ENCODE data around the gene NLRP13. TPM values are rescaled to one million over a fixed set of nuclear protein-coding genes. Genes with fewer than 3 reads are reported as not detected.
A peak's percentile ranks its signal among the peaks of the same experiment; 100 is the strongest.

NLRP13 gene
- not detected for total RNA-seq (2021; ENCODE audit: unreplicated experiment)
- not detected for polyA plus RNA-seq (2012; ENCODE audit: insufficient read length)
- Bru-seq, nascent RNA: not detected
- BruChase-seq, experiment 1, labeled RNA remaining after a 2-hour chase: not detected
- BruChase-seq, experiment 2, labeled RNA remaining after a 6-hour chase: percentile 3 among the genes with signal in this experiment
- long read RNA-seq: 0 reads

GRCh38 chr19:55931936-55932386 is at the start of gene NLRP13:
TSS of gene NLRP13 (minus strand) at chr19:55932336. CDS start at chr19:55932311, 25 bp downstream.
- Histone ChIP-seq H3K4me3 (ENCODE audit: low read depth in 2 of 2, low read length in 2 of 2) (no peak within 1 kb of the TSS), H3K4me1 (ENCODE audit: control insufficient read depth, insufficient read depth, low read length) (no peaks in the 10 kb centered on the region), H3K36me3 (ENCODE audit: control insufficient read depth, insufficient read depth, low read length) (no peaks in the 10 kb centered on the region), H3K27ac (ENCODE audit: low read length) (no peak within 1 kb of the TSS), H3K9me3 (ENCODE audit: control insufficient read depth, insufficient read depth, low read depth, low read length) (no peaks in the 10 kb centered on the region), H3K27me3 (ENCODE audit: control insufficient read depth, insufficient read depth, low read length) (peaks cover 8% of the 10 kb centered on the region)
- no peak for ATAC-seq
- no TSS peak for BruUV-seq (replicated peaks)
- ChIA-PET CTCF (no interaction called here), POLR2A (no interaction called here)
- intact Hi-C loops (cut with micrococcal nuclease; ENCODE audit: unreplicated experiment) (no loop called here), in situ Hi-C loops (cut with HindIII; ENCODE audit: low pct_unique_long_range_greater_than_20kb, low sequenced_read_pairs) (loop anchor here (5.0 kb wide), 1 partner anchor 40 kb away; no protein-coding TSS in a partner anchor)
- TF ChIP-seq SIN3A (IDR thresholded peaks at IDR 0.05; ENCODE audit: borderline replicate concordance, insufficient read depth, low read depth, low read length) (no peak), TCF7L2 (IDR thresholded peaks at IDR 0.05; ENCODE audit: low read depth, low read length) (no peak), REST (IDR thresholded peaks at IDR 0.05; ENCODE audit: insufficient read depth in 1 of 2, low read depth in 2 of 2, low read length in 1 of 2) (no peak), POLR2AphosphoS5 (IDR thresholded peaks at IDR 0.05; ENCODE audit: low read depth, low read length) (no peak), CTCF (IDR thresholded peaks at IDR 0.05) (no peak)
- no peak for DNase-seq (ENCODE audit: low read depth, low spot score)

- TF ChIP-seq REST (IDR thresholded peaks at IDR 0.05; ENCODE audit: insufficient read depth in 1 of 2, low read depth in 2 of 2, low read length in 1 of 2) (no peak), TCF7L2 (IDR thresholded peaks at IDR 0.05; ENCODE audit: low read depth, low read length) (no peak), POLR2AphosphoS5 (IDR thresholded peaks at IDR 0.05; ENCODE audit: low read depth, low read length) (no peak), CTCF (IDR thresholded peaks at IDR 0.05) (no peak), SIN3A (IDR thresholded peaks at IDR 0.05; ENCODE audit: borderline replicate concordance, insufficient read depth, low read depth, low read length) (no peak)
- H3K4me3 ChIP-seq (ENCODE audit: low read depth in 2 of 2, low read length in 2 of 2): no peak overlapping the region
- ATAC-seq (no peak), DNase-seq (ENCODE audit: low read depth, low spot score) (no peak)
- H3K27me3 ChIP-seq (ENCODE audit: control insufficient read depth, insufficient read depth, low read length): no peaks in the 10 kb centered on the region
- BruUV-seq (replicated peaks): no TSS peak
- H3K4me1 ChIP-seq (ENCODE audit: control insufficient read depth, insufficient read depth, low read length): no peaks in the 10 kb centered on the region
- H3K9me3 ChIP-seq (ENCODE audit: control insufficient read depth, insufficient read depth, low read depth, low read length): no peaks in the 10 kb centered on the region
- no peaks in the 10 kb centered on the region for H3K36me3 ChIP-seq (ENCODE audit: control insufficient read depth, insufficient read depth, low read length)
- intact Hi-C loops (cut with micrococcal nuclease; ENCODE audit: unreplicated experiment) (no loop called here), in situ Hi-C loops (cut with HindIII; ENCODE audit: low pct_unique_long_range_greater_than_20kb, low sequenced_read_pairs) (no loop called here)
- CTCF ChIA-PET: interaction anchor here (0.5 to 0.6 kb wide), 2 partner anchors 21 to 50 kb away, joined by 5 read pairs; no protein-coding TSS in a partner anchor
- H3K27ac ChIP-seq (ENCODE audit: low read length): no peak overlapping the region
- POLR2A ChIA-PET: no interaction called here
Observed at GRCh38 chr19:55980415-55980814, 48.3 kb upstream of the NLRP13 start.

All from Panc1 (cell line).